MCF 10A (cell line): Measurements from ENCODE around the gene SGCE. TPM values are rescaled to one million over a fixed set of nuclear protein-coding genes. Genes with fewer than 3 reads are reported as not detected.

Source experiments
- BruUV-seq: library from RNA; stranded (reverse); fragments of 400-500 nt; replicated peaks from 2 replicates; lab custom pipeline; 2021; lab: Mats Ljungman, UMichigan
- CTCF ChIA-PET: fragments of 300-600 bp; sonication (Branson Sonifier 250); formaldehyde crosslinking; extraction: SDS; loops from one replicate; lab custom pipeline; 2021; ENCODE audit warnings: antibody characterized with exemption, inconsistent platforms; lab: Yijun Ruan, JAX
- POLR2A ChIA-PET: fragments of 300-600, 350-650 bp; sonication (Branson Sonifier 250); formaldehyde crosslinking; extraction: SDS; loops from one replicate; lab custom pipeline; 2020; ENCODE audit warnings: antibody characterized with exemption, inconsistent platforms; lab: Yijun Ruan, JAX
- DNase-seq: peaks from one replicate; pipeline ENCODE4 v3.0.0-alpha.2; 2018; ENCODE audit not compliant: unreplicated experiment
- H3K27ac Mint-ChIP-seq: one replicate; pipeline ENCODE4 v1.8.0; 2022; ENCODE audit warnings: mild to moderate bottlenecking, low read depth, mixed read lengths; ENCODE audit not compliant: unreplicated experiment
- H3K27me3 Mint-ChIP-seq: one replicate; pipeline ENCODE4 v1.8.0; 2022; ENCODE audit warnings: mixed read lengths; ENCODE audit not compliant: insufficient read depth, unreplicated experiment
- H3K36me3 Mint-ChIP-seq: one replicate; pipeline ENCODE4 v1.8.0; 2022; ENCODE audit warnings: mild to moderate bottlenecking, moderate library complexity, mixed read lengths; ENCODE audit not compliant: insufficient read depth, unreplicated experiment
- H3K4me1 Mint-ChIP-seq: one replicate; pipeline ENCODE4 v1.8.0; 2022; ENCODE audit warnings: mixed read lengths; ENCODE audit not compliant: insufficient read depth, unreplicated experiment
- H3K4me3 Mint-ChIP-seq: one replicate; pipeline ENCODE4 v1.8.0; 2022; ENCODE audit warnings: mild to moderate bottlenecking, moderate library complexity, mixed read lengths; ENCODE audit not compliant: unreplicated experiment
- H3K9me3 Mint-ChIP-seq: one replicate; pipeline ENCODE4 v1.8.0; 2022; ENCODE audit warnings: mixed read lengths; ENCODE audit not compliant: unreplicated experiment
- CTCF ChIP-seq: fragments of 200-600 bp; IDR thresholded peaks from one replicate; pipeline ENCODE4 v1.8.0; 2022; ENCODE audit warnings: antibody characterized with exemption, mild to moderate bottlenecking; ENCODE audit not compliant: unreplicated experiment
- intact Hi-C: fragments of 100-400 bp; cut with micrococcal nuclease; formaldehyde crosslinking; loops from 2 replicates; pipeline ENCODE4 v1.14.1; 2022
- total RNA-seq: library from RNA; stranded (reverse); gene quantifications from 2 replicates; pipeline ENCODE4 v1.2.3, GENCODE V29; 2022

SGCE gene
- total RNA-seq, 1 experiment from 2014 or later = 39.4 TPM

DNA sequence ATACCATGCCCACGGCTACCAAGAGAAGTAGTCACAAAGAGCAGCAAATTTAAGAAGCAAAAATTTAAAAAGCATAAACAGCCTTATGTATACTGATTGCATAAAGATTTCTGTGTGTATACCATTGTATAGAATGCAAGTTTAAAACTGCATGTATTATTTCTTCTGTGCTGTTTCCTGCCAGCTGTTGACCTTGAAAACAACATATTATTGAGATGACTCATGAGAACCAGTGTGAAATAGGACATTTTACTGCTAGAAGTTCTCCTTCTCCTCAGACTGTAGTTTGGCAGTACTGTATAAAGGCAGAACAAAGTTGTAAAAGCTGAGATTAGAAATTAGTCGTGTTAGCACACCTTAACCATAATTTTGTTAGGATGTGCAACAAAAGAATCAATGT lies 42.3 kb upstream of the SGCE start:
- intact Hi-C loops = loop anchor here (2.0 to 10.0 kb wide), 6 partner anchors 41 to 513 kb away; partner anchors contain the start of gene SGCE
- POLR2A ChIA-PET = interaction anchor here (0.5 to 2.8 kb wide), 6 partner anchors 9 to 851 kb away, joined by 4 to 23 read pairs (median 5); partner anchors contain the start of gene SGCE
- TF ChIP-seq CTCF = no peak
- Mint-ChIP-seq H3K36me3 (no peaks in the 10 kb centered on the region), H3K27ac (no peak overlapping the region), H3K27me3 (no peaks in the 10 kb centered on the region), H3K9me3 (no peaks in the 10 kb centered on the region), H3K4me1 (peaks cover 25% of the 10 kb centered on the region), H3K4me3 (peak overlapping the region; percentile 18)
- CTCF ChIA-PET = no interaction called here
- DNase-seq = peak; percentile 67
- BruUV-seq = no TSS peak

DNA sequence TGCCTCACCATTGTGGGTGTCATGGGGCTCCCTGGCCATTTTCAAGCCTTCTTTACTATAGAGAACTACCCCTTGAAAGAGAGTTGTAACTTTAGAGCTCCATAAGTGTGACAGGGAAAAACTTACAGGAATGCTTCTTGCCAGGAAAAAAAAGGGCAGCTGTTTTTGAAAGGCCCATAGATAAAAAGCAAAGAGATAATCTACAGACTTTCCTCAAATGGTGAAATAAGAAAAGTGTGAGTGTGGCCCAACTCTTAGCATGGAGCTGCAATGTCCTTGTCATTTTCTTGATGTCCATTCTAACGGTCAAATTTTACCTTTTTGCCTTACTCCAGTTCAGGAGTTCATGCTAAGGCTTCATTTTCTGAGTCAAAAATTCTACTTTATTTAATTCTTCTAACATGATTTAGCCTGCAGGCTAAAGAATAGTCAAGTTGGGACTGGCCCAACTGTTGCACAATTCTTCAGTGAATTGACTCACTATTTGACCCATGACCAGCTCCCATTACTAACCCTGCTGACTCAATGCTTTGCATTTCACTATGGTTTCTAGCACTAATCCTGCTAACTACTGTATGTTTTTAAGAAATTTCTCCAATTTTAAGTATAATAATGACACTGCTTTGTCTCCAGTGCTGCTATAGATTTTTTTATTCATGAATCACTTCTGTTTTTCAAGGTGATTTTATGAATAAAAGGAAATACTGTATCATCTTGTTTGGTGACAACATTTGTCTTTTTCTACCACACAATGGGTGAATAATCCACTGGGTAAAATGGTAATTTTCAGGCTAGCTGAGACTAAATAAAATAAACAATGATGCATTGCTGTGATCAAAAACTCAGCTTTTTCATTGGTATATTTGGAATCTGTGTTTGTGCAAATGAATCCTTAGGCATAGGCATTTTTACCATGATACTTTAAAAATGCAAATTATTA lies 41.4 kb upstream of the SGCE start:
- peak overlapping the region; percentile 49 for H3K27ac Mint-ChIP-seq
- H3K9me3 Mint-ChIP-seq = no peaks in the 10 kb centered on the region
- ChIA-PET POLR2A (interaction anchor here (0.5 to 2.8 kb wide), 17 partner anchors 8 to 1852 kb away, joined by 3 to 23 read pairs (median 4); partner anchors contain the start of gene SGCE), CTCF (no interaction called here)
- peaks cover 25% of the 10 kb centered on the region for H3K4me1 Mint-ChIP-seq
- no peak for TF ChIP-seq CTCF
- H3K27me3 Mint-ChIP-seq = no peaks in the 10 kb centered on the region
- peak; percentile 97 for DNase-seq
- H3K4me3 Mint-ChIP-seq = no peak overlapping the region
- intact Hi-C loops = loop anchor here (5.0 to 10.0 kb wide), 5 partner anchors 40 to 513 kb away; partner anchors contain the start of gene SGCE
- no TSS peak for BruUV-seq
- no peaks in the 10 kb centered on the region for H3K36me3 Mint-ChIP-seq

GRCh38 chr7:94687810-94688209 lies 31.9 kb upstream of the SGCE start:
- intact Hi-C loops = no loop called here
- no TSS peak for BruUV-seq
- Mint-ChIP-seq H3K27ac (no peak overlapping the region), H3K9me3 (no peaks in the 10 kb centered on the region), H3K4me3 (no peak overlapping the region), H3K27me3 (no peaks in the 10 kb centered on the region), H3K4me1 (peaks cover 19% of the 10 kb centered on the region), H3K36me3 (no peaks in the 10 kb centered on the region)
- no peak for DNase-seq
- no peak for TF ChIP-seq CTCF
- POLR2A ChIA-PET = no interaction called here
- CTCF ChIA-PET = no interaction called here

DNA sequence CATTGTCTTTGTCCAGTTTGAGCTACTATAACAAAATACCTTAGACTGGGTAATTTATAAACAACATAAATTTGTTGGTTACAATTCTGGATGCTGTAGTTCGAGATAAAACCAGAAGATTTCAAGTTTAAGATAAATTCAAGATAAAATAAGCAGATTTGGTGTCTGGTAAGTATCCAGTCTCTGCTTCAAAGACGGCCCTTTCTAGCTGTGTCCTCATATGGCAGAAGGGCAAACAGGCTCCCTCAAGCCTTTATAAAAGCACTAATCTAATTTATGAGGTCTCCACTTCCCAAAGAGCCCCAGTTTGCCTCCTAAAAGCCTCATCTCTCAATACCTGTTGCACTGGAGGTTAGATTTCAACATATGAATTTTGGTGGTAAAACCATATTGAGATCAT lies 31.1 kb upstream of the SGCE start:
- intact Hi-C loops = no loop called here
- POLR2A ChIA-PET = interaction anchor here (0.6 kb wide), 1 partner anchor 55 kb away, joined by 4 read pairs; no protein-coding TSS in a partner anchor
- no TSS peak for BruUV-seq
- Mint-ChIP-seq H3K27ac (no peak overlapping the region), H3K36me3 (no peaks in the 10 kb centered on the region), H3K27me3 (no peaks in the 10 kb centered on the region), H3K4me1 (peaks cover 21% of the 10 kb centered on the region), H3K4me3 (no peak overlapping the region), H3K9me3 (no peaks in the 10 kb centered on the region)
- DNase-seq = no peak
- CTCF ChIA-PET = interaction anchor here (0.6 kb wide), 1 partner anchor 12 kb away, joined by 3 read pairs; no protein-coding TSS in a partner anchor
- no peak for TF ChIP-seq CTCF
